Keratinocyte (primary cell): Measurements from ENCODE around the gene OTUD7B. TPM values are rescaled to one million over a fixed set of nuclear protein-coding genes. Genes with fewer than 3 reads are reported as not detected.
A peak's percentile ranks its signal among the peaks of the same experiment; 100 is the strongest.

Source experiments
- DNase-seq: peaks from one replicate; pipeline ENCODE4 v3.0.0-alpha.2; 2011; ENCODE audit warnings: low read depth, missing footprints, low spot score
- FAIRE-seq: peaks from 2 replicates; lab custom pipeline; 2011; peaks lifted over from hg19 to GRCh38; lab: Jason Lieb, UNC
- H2AFZ ChIP-seq: 2 replicates; pipeline ENCODE4 v1.6.0; 2012; ENCODE audit warnings: low read length, control low read depth, inconsistent platforms; ENCODE audit not compliant: control insufficient read depth
- H3K27ac ChIP-seq: 2 replicates; pipeline ENCODE4 v1.5.1; 2011; ENCODE audit warnings: low read length; ENCODE audit not compliant: control insufficient read depth, insufficient read depth
- H3K27me3 ChIP-seq: 3 replicates; pipeline ENCODE4 v1.6.0; 2011; ENCODE audit warnings: low read length; ENCODE audit not compliant: control insufficient read depth, insufficient read depth; ENCODE audit errors: extremely low read depth
- H3K36me3 ChIP-seq, 2 experiments: 2 replicates in 1 of 2; 3 replicates in 1 of 2; pipeline ENCODE4 v1.5.1; 2011; ENCODE audit warnings: low read length in 2 of 2, mild to moderate bottlenecking in 1 of 2; ENCODE audit not compliant: control insufficient read depth in 2 of 2, insufficient read depth in 2 of 2; ENCODE audit errors: extremely low read depth in 1 of 2
- H3K4me1 ChIP-seq: 3 replicates; pipeline ENCODE4 v1.5.1; 2011; ENCODE audit warnings: low read length; ENCODE audit not compliant: control insufficient read depth, insufficient read depth; ENCODE audit errors: extremely low read depth
- H3K4me2 ChIP-seq: 3 replicates; pipeline ENCODE4 v1.6.0; 2011; ENCODE audit warnings: low read depth, low read length; ENCODE audit not compliant: control insufficient read depth, insufficient read depth; ENCODE audit errors: extremely low read depth
- H3K4me3 ChIP-seq, 3 experiments: fragments of 200-600 bp in 1 of 3; sonication (generic) in 1 of 3; 2 replicates in 2 of 3; 3 replicates in 1 of 3; pipeline ENCODE4 v1.5.1; 2011 to 2016; ENCODE audit warnings: low read length in 3 of 3, mild to moderate bottlenecking in 3 of 3, control low read depth in 2 of 3, inconsistent platforms in 1 of 3, low read depth in 1 of 3, mixed read lengths in 1 of 3, mixed run types in 1 of 3, moderate library complexity in 1 of 3; ENCODE audit not compliant: control insufficient read depth in 2 of 3, insufficient read depth in 2 of 3; ENCODE audit errors: extremely low read depth in 1 of 3
- H3K79me2 ChIP-seq: 2 replicates; pipeline ENCODE4 v1.6.0; 2012; ENCODE audit warnings: low read length; ENCODE audit not compliant: control insufficient read depth, insufficient read depth
- H3K9ac ChIP-seq: 3 replicates; pipeline ENCODE4 v1.6.0; 2011; ENCODE audit warnings: low read length; ENCODE audit not compliant: control insufficient read depth, insufficient read depth; ENCODE audit errors: extremely low read depth
- H3K9me1 ChIP-seq: 3 replicates; pipeline ENCODE4 v1.6.0; 2011; ENCODE audit warnings: low read length; ENCODE audit not compliant: control insufficient read depth, insufficient read depth; ENCODE audit errors: extremely low read depth
- H3K9me3 ChIP-seq: 2 replicates; pipeline ENCODE4 v1.5.1; 2012; ENCODE audit warnings: low read depth, low read length; ENCODE audit not compliant: control insufficient read depth
- H4K20me1 ChIP-seq: 3 replicates; pipeline ENCODE4 v1.6.0; 2011; ENCODE audit warnings: low read length; ENCODE audit not compliant: control insufficient read depth, insufficient read depth; ENCODE audit errors: extremely low read depth
- CTCF ChIP-seq, 3 experiments: IDR thresholded peaks in 1 of 3; conservative IDR thresholded peaks in 1 of 3; optimal IDR thresholded peaks in 1 of 3; 2 replicates in 2 of 3; 3 replicates in 1 of 3; pipeline versions ENCODE3 to v1.5.1; 2011; ENCODE audit warnings: low read length in 3 of 3, mild to moderate bottlenecking in 3 of 3, moderate library complexity in 2 of 3, control low read depth in 1 of 3, inconsistent platforms in 1 of 3; ENCODE audit not compliant: insufficient read depth in 2 of 3; ENCODE audit errors: extremely low read depth in 1 of 3
- EZH2 ChIP-seq: IDR thresholded peaks from one replicate; pipeline ENCODE4 v1.6.1; 2012; ENCODE audit warnings: inconsistent platforms, mild to moderate bottlenecking, low read length, moderate library complexity
- dilution Hi-C: fragments of 300-500 bp; cut with MboI; formaldehyde crosslinking; loops from one replicate; pipeline ENCODE4 v1.7.0; 2020; ENCODE audit warnings: low sequenced_read_pairs; ENCODE audit not compliant: extremely low pct_ligation_motif_present
- polyA plus RNA-seq, 5 experiments: library from polyadenylated mRNA; depleted of rRNA in 3 of 5; stranded (reverse) in 3 of 5; stranded (forward) in 1 of 5; unstranded in 1 of 5; fragments of >200 nt; gene quantifications; 1 replicate in 1 of 5; 2 replicates in 3 of 5; 3 replicates in 1 of 5; pipeline versions ENCODE4 v1.2.1 to v1.2.3, GENCODE V29; 2011 to 2012; ENCODE audit warnings: missing spikeins in 2 of 5, low read depth in 1 of 5, low replicate concordance in 1 of 5

The OTUD7B gene
- polyA plus RNA-seq, 1 donor (not counting 4 experiments of a cell fraction or from before 2014, with no cell fraction given), result 8.7 TPM

DNA sequence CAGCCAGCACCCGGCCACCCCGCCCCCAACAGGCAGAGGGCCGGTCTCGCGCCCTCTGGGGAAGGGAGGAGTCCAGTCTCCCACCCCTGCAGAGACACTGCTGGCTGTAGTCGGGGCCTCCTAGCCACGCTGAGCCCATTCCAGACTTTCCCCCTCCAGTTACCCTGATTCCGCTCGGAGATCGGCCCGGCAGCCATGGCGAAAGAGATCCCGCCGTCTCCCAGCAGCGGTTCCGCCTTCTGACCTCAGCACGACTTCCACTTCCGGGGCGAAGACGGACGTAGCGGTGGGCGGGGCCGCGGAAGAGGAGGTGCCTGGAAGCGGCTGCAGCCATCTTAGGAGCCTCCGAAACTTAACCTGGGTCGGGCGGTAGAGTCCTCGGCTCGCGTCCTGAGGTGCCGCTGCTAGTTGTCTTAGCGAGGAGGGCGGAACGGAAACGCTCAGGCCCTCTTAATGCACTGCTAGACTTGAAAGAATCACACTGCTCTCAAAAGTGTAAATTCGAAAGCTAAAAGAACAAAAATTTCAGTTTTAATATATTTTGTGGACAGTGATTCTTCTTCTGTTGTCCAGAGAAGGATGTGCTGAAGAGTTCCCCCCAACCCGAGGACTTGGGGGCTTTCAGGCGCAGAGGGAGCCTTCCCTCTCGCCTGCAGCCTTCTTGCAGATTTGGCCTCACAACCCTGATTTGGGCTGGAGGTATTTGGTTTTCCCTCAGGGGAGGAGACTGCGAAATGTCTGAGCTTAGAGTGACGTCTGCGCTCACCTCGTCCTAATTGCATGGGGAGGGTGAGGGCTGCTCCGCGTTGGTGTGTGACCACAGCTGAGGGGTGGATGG lies 82.7 kb downstream of the OTUD7B start, which contains the start of gene SF3B4:
TSS of gene SF3B4 (minus strand) at position 241 of the 838 bp plus-strand sequence. CDS start at position 197, 44 bp downstream.
- no peak for TF ChIP-seq CTCF (optimal IDR thresholded peaks at IDR 0.05 in 1 of 3, IDR thresholded peaks at IDR 0.05 in 1 of 3, conservative IDR thresholded peaks at IDR 0.05 in 1 of 3; ENCODE audit: extremely low read depth in 1 of 3, insufficient read depth in 2 of 3, low read length in 3 of 3)
- TF ChIP-seq EZH2, result no peak
- H3K27ac ChIP-seq, result peak within 1 kb of the TSS; percentile 95
- H3K4me2 ChIP-seq, result peak within 1 kb of the TSS; percentile 82
- peaks cover 33% of the 10 kb centered on the region for H3K79me2 ChIP-seq
- H2AFZ ChIP-seq, result peak within 1 kb of the TSS; percentile 79
- peaks cover 32% of the 10 kb centered on the region for H3K4me1 ChIP-seq
- peak within 1 kb of the TSS; percentile 84 to 97 (median 94) for H3K4me3 ChIP-seq
- dilution Hi-C loops, result no loop called here
- H3K9me3 ChIP-seq, result no peaks in the 10 kb centered on the region
- H3K9me1 ChIP-seq, result no peaks in the 10 kb centered on the region
- no peak for FAIRE-seq
- H3K36me3 ChIP-seq, result peaks cover 32 to 36% of the 10 kb centered on the region in 2 experiments
- H3K27me3 ChIP-seq, result no peaks in the 10 kb centered on the region
- DNase-seq, result no peak
- H3K9ac ChIP-seq, result peak within 1 kb of the TSS; percentile 91
- peaks cover 3% of the 10 kb centered on the region for H4K20me1 ChIP-seq

DNA sequence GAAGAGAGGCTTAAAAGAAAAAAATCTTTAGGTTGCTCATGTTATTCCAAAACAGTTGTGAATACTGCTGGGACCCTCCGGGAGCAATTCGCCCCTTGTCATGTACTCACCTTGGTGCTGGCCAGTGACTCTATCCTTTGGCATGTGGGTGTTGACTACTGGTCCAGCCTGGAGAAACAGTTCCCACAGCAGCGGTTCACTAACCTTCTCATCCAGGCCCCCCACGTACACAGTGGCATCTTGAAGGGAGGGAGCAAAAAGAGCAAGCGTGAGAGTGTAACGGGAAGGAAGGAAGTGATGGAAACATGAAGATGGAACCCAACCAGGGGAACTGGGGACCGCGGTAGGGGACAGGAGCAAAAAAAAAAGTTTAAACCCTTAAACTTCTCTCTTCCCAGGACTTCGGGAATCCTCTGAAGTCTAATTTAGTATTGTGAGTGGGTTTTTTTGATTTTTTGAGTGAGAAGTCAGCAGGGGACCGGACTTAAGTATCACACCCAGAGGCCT lies 83.4 kb downstream of the OTUD7B start:
- dilution Hi-C loops, result no loop called here
- no peaks in the 10 kb centered on the region for H3K9me1 ChIP-seq
- peaks cover 32 to 40% of the 10 kb centered on the region in 2 experiments for H3K36me3 ChIP-seq
- FAIRE-seq (no peak), DNase-seq (no peak)
- no peaks in the 10 kb centered on the region for H3K27me3 ChIP-seq
- no peaks in the 10 kb centered on the region for H3K9me3 ChIP-seq
- peaks cover 33% of the 10 kb centered on the region for H3K79me2 ChIP-seq
- peaks cover 3% of the 10 kb centered on the region for H4K20me1 ChIP-seq
- TF ChIP-seq CTCF (optimal IDR thresholded peaks at IDR 0.05 in 1 of 3, IDR thresholded peaks at IDR 0.05 in 1 of 3, conservative IDR thresholded peaks at IDR 0.05 in 1 of 3; ENCODE audit: extremely low read depth in 1 of 3, insufficient read depth in 2 of 3, low read length in 3 of 3) (no peak), EZH2 (no peak)
- peaks cover 32% of the 10 kb centered on the region for H3K4me1 ChIP-seq
- H3K27ac ChIP-seq, result peak overlapping the region; percentile 95
- H2AFZ ChIP-seq, result peak overlapping the region; percentile 79
- peak overlapping the region; percentile 84 to 97 (median 94) for H3K4me3 ChIP-seq
- peak overlapping the region; percentile 82 for H3K4me2 ChIP-seq
- H3K9ac ChIP-seq, result peak overlapping the region; percentile 91
